ENCODE measurements around the gene EMID1. TPM values are rescaled to one million over a fixed set of nuclear protein-coding genes. Genes with fewer than 3 reads are reported as not detected.

EMID1 gene
- total and polyA plus RNA-seq, 3 donors from 2014 or later = 6.2 to 7.5 (median 7.0) TPM

DNA sequence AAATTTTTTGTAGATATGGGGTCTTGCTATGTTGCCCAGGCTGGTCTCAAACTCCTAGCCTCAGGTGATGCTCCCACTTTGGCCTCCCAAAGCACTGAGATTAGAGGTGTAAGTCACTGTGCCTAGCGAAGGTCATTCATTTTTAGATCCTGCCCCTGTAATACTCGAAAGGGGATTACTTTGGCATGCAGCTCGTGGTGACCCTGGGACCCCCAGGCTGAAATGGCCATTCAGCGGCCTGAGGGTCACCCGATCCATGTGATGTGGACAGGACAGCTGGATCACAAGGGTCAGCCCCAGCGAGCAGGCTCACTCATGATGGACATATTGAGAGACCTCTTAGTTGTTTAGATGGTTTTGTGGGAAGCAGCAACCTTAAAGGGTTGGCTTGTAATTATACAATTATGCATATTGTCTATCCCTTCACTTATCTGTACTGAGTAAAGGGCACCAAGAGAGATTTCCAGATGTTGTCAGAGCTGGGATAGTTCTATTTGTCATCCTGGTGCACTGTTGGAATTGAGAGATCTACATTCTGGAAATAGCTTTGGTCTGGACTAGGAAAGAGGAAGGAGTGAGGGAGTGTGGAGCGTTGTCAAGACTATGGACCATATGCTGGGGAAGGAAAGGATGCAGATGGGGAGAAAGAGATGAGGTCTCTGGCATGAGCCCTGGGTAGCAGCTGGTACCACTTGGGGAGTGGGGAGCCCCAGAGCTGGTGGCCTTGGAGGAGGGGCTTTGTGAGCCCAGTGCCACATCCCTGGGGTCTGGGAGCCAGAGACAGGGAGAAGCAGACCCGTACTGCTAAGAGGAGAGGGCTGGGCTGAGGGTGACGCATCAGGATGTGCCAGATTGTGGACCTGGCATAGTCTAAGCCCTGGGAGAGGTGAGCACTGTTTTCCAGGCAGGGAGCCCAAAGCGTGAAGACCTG lies 46.5 kb downstream of the EMID1 start:
- H3K27me3 ChIP-seq = no peaks in the 10 kb centered on the region
- H3K36me3 ChIP-seq (ENCODE audit: low read depth, missing control alignments) = no peaks in the 10 kb centered on the region
- whole genome bisulfite sequencing, 2 donors = 93% methylated on average over 10 of the region's 10 CpGs
- H3K4me3 ChIP-seq = no peak overlapping the region
- TF ChIP-seq, protein P1, sequence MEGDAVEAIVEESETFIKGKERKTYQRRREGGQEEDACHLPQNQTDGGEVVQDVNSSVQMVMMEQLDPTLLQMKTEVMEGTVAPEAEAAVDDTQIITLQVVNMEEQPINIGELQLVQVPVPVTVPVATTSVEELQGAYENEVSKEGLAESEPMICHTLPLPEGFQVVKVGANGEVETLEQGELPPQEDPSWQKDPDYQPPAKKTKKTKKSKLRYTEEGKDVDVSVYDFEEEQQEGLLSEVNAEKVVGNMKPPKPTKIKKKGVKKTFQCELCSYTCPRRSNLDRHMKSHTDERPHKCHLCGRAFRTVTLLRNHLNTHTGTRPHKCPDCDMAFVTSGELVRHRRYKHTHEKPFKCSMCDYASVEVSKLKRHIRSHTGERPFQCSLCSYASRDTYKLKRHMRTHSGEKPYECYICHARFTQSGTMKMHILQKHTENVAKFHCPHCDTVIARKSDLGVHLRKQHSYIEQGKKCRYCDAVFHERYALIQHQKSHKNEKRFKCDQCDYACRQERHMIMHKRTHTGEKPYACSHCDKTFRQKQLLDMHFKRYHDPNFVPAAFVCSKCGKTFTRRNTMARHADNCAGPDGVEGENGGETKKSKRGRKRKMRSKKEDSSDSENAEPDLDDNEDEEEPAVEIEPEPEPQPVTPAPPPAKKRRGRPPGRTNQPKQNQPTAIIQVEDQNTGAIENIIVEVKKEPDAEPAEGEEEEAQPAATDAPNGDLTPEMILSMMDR (IDR thresholded peaks at IDR 0.05) = no peak
- TF ChIP-seq POLR2A (IDR thresholded peaks at IDR 0.05) = no peak
- intact Hi-C loops (cut with DNase I; ENCODE audit: low total_unique reads) = no loop called here
- no peak overlapping the region for H3K27ac ChIP-seq
- no peaks in the 10 kb centered on the region for H3K9me3 ChIP-seq
- no peak for DNase-seq
- no peaks in the 10 kb centered on the region for H3K4me1 ChIP-seq

DNA sequence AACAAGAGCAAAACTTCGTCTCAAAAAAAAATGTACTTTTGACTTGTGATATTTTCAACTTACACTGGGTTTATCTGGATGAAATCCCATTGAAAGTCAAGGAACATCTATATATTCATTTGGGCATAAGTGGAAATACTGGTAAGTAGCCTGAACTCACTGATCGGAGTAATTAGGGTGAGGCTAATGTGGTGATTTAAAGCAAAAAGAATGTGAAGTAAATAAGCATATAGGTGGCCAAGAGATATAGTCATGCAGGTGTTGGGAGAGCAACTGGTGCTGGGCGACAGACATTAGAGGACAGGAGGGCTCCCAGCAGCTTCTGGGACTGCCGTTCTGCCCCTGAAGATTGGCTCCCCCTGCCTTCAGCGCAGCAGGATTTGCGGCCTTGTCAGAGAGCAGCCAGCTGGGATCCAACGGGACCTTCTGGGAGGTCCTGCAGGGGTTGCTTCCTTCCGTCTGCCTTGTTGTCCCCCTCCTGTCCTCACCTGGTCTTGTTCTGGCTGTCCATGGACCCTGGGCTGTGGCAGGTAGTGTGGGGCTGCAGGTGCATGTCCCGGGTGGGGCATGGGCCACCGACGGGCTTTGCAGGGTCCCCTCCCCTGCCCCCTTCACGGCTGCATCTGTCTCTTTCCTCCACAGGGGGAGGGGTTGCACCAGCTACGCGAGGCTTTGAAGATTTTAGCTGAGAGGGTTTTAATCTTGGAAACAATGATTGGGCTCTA lies 48.0 kb downstream of the EMID1 start:
- intact Hi-C loops (cut with DNase I; ENCODE audit: low total_unique reads) = no loop called here
- DNase-seq = no peak
- Histone ChIP-seq H3K4me1 (no peaks in the 10 kb centered on the region), H3K36me3 (ENCODE audit: low read depth, missing control alignments) (no peaks in the 10 kb centered on the region), H3K4me3 (no peak overlapping the region), H3K27me3 (no peaks in the 10 kb centered on the region), H3K9me3 (no peaks in the 10 kb centered on the region), H3K27ac (no peak overlapping the region)
- whole genome bisulfite sequencing, 2 donors = 77 to 82% methylated on average over 13 to 14 of the region's 14 CpGs
- TF ChIP-seq, protein P1 (IDR thresholded peaks at IDR 0.05) = no peak
- no peak for TF ChIP-seq POLR2A (IDR thresholded peaks at IDR 0.05)

DNA sequence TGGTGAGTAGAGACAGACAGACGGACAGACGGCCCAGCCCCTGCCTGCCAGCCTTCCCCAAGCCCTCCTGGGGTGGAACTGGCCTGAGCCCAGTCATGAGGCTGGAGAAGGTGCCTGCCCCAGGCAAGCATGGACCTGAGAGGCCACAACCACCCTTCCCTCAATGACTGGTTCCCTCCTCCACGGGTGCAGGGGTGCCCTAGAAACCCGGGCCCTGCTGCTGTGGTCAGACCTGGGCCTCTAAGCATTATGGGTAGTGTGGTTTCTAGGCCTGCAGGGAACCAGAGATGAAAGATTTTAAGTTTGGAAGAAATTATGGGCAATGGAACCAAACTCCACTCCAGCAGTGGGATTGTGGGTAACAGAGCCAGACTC lies 48.6 kb downstream of the EMID1 start:
- TF ChIP-seq, protein P1 (IDR thresholded peaks at IDR 0.05) = no peak
- no peak for TF ChIP-seq POLR2A (IDR thresholded peaks at IDR 0.05)
- Histone ChIP-seq H3K36me3 (ENCODE audit: low read depth, missing control alignments) (no peaks in the 10 kb centered on the region), H3K27me3 (no peaks in the 10 kb centered on the region), H3K27ac (no peak overlapping the region), H3K4me3 (no peak overlapping the region), H3K9me3 (no peaks in the 10 kb centered on the region), H3K4me1 (no peaks in the 10 kb centered on the region)
- intact Hi-C loops (cut with DNase I; ENCODE audit: low total_unique reads) = no loop called here
- no peak for DNase-seq
- 57 to 70% methylated on average over 3 to 4 of the region's 4 CpGs for WGBS, 2 donors

DNA sequence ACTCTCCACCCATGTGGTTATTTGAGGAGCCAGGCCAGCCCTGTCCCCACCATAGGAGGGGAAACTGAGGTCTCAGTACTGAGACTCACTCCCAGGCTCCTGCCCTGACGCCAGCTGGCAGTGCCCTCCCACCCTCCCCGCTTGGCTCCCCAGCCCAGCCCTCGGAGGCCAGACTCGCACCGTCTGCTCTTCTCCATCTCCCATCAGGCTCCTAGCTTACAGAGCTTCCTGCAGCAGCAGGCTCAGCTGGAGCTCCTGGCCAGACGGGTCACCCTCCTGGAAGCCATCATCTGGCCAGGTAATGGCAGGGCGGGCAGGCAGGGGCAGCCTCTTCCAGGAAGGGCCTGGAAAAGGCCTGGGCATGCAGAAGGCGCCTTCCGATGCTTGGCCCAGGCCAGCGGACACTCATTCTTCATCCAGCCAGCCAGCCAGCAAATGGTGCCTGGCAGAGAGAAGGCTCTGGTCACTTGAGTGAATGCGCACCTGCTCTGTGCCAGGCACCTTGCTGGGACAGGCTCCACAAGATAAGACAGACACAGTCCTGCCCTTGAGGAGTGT lies 49.4 kb downstream of the EMID1 start:
- no peak for DNase-seq
- TF ChIP-seq POLR2A (IDR thresholded peaks at IDR 0.05) = no peak
- TF ChIP-seq, protein P1 (IDR thresholded peaks at IDR 0.05) = no peak
- H3K36me3 ChIP-seq (ENCODE audit: low read depth, missing control alignments) = no peaks in the 10 kb centered on the region
- no peak overlapping the region for H3K27ac ChIP-seq
- 97 to 99% methylated on average over 11 of the region's 11 CpGs for WGBS, 2 donors
- no peaks in the 10 kb centered on the region for H3K4me1 ChIP-seq
- no peaks in the 10 kb centered on the region for H3K9me3 ChIP-seq
- no peak overlapping the region for H3K4me3 ChIP-seq
- no peaks in the 10 kb centered on the region for H3K27me3 ChIP-seq
- intact Hi-C loops (cut with DNase I; ENCODE audit: low total_unique reads) = no loop called here

Measured in testis (tissue), 3 donors.